HG02943 (cell line): Measurements from ENCODE around the gene LTO1.
"Not testable (repeated sequence)": the region's sequence is repeated elsewhere in the genome, so short reads cannot be mapped to it uniquely, and the experiment has no call there.

ENCODE experiments used
- ATAC-seq: cut with Tn5 transposase; IDR thresholded peaks from one replicate; pipeline ENCODE4 v1.9.1; 2021; ENCODE audit warnings: mild to moderate bottlenecking, low read depth, moderate library complexity; ENCODE audit not compliant: unreplicated experiment

The LTO1 gene

DNA sequence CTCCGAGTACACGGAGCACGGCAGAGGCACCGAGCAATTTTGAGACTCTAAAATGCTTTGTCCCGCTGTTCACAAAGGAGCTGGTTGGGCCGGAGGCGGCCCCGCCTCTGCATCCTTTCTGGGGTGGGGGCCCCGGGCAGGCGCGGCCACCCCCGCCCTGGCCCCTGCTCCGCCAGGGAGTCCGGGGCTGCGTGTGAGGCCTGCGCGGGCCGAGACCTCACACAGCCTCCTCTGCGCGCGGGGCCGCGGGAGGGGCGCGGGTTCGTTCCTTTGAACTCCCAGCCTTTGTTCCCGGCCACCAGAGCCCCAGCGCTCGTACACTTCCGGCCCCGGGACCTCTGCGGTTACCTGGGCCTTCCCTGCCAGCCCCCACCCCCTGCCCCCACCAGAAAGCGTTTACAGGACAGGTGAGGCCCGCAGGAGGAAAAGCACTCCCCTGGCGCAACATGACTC lies 27.1 kb upstream of the LTO1 start:
- ATAC-seq: no peak

DNA sequence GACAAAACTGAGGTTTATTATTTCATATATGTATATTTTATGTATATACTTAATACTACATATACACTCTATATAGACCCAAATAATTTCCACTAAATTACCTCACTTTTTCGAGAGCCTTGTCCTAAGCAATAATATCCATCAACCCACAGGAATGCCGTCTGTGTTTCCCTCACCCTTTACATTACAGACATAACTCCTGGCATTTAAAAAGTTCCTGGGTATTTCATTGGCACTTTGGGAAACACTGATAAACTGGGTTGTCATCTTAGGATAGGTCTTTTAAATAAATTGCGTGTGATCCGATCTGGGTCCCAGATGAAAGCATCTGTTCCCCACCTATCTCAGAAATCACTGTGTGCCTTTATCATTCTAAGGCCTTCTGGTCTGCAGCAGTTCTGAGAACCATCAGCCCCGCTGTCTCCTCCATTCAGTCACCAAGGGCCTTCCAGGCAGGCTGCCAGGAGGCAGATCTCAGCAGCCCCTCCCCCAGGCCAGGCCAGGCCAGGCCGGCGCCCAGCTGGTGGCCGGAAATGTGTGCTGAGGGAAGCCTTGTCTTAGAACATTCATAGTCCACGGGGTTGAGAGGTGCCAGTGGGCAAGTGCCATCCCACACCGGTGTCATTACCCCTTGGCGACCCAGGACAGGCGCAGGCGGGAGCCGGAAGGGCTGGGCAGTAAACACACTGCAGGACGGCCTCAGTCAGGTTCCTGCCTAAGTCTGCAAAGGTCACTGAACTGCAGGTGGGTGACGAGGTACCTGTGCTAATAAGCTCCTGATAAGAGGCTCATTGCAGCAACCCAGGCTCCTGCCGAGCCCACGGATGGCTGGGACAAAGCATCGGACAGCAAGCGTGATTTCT lies 25.4 kb upstream of the LTO1 start:
- ATAC-seq: no peak

DNA sequence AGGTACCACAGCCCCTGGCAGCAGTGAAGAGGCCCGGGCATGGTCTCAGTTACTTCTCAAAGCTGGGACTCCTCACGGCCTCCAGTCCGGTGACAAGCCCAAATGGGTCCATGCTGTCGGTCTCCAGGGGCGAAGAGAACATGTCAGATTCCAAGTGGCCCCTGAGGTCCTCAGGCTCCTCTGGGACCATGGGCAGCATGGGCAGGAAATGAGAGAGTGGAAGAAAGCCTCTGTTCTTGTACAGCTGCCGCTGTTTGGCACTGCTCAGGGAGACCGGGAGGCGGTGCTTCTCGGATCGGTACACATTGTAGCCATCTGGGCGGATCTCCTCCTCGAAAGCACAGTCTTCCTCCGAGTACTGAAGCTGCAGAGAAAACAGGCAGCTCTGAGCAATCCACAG lies 24.1 kb upstream of the LTO1 start:
- no peak for ATAC-seq

DNA sequence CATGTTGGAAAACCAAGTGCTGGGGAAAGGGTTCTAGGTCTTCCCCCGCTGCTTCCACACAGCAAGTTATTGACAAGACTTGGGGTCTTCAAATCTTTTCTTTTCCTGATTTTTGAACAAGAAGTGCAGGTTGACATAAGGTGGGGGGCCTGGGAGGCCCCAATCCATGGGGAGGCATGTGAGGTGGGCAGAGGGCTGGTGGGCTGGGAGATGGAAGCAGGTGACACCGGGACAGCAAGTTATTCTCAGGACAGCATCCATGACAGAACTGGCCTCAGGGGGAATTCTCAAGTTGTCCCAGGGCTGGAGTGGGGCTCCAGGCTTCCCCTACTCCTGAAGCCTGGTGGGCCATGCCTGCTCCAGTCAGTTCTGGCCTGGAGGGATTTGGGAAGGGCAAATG lies 23.2 kb upstream of the LTO1 start:
- ATAC-seq: no peak

DNA sequence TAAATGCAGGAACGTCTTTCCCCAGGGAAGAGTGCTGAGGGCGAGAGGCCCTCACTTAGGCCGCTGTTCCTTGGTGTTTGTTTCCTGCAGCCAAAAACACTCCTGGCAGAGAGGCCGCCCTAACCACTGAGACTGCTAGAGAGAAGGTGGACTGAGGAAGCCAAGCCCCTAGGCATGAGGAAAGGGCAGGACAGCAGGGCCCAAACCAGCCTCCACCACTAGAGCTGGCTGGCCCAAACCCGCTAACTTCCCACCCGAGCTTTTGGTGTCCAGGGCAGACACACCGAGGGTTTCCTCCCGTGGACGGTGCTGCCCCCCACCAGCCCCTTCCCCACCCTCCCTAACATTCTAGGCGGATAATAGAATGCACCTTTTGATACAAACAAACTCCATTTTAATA lies 22.7 kb upstream of the LTO1 start:
- ATAC-seq: no peak

DNA sequence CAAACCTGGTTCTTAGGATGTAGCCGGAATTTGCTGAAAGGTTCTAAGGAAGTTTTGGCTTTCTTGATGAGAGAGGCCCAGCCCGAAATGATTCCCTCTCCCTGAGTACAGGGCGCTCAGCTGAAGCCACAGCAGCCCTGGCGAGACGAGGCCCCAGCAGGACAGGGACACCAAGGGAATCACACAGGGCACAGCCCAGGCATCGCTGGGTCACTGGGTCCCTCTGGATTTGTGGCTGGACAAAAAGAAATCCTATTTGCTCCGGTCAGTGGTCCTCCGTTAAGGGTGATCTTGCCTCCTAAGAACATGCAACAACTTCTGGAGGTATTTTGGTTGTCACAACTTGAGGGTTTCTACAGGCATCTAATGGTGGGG lies 22.3 kb upstream of the LTO1 start:
- ATAC-seq: no peak

DNA sequence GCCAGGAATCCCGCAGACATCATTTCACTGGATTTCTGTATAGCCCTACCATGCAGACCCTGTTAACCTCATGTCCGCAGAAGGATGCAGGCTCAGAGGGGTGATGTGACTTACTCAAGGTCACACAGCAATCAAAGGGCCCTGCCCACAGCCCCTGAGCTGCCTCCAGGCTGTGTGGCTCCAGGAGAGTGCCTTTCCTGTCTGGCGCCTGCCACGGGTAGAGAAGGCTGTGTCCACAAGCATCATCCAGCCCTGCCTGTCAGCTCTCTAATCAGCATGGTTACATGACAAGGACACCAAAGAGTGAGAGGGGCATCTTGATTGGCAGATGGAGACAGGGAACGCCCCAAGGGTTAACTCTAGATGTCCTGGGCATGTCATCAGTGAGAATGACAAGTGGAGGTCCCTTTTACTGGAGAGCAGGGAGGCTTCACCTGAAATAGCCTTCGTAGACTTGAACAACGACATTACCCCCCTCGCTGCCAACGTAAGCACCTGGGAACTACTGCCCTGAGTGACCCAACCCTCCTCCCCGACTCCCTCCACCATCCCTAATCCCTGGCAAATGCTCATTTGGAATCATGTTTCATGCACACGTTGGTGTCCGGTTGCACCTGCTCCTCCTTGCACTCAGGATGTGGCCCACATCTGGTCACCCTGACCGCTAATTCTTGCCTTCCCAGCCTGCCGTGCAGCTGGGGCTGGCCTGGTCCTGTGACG lies 21.8 kb upstream of the LTO1 start:
- no peak for ATAC-seq

DNA sequence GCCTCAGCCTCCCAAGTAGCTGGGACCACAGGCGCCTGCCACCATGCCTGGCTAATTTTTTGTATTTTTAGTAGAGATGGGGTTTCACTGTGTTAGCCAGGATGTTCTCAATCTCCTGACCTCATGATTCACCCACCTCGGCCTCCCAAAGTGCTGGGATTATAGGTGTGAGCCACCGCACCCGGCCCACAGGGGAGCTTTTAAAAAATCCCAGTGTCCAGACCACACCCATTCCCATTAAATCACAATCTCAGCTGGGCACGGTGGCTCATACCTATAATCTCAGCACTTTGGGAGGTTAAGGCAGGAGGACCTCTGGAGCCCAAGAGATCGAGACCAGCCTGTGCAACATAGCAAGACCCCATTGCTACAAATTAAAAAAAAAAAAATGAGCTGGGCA lies 20.8 kb upstream of the LTO1 start:
- ATAC-seq: not testable (repeated sequence)

DNA sequence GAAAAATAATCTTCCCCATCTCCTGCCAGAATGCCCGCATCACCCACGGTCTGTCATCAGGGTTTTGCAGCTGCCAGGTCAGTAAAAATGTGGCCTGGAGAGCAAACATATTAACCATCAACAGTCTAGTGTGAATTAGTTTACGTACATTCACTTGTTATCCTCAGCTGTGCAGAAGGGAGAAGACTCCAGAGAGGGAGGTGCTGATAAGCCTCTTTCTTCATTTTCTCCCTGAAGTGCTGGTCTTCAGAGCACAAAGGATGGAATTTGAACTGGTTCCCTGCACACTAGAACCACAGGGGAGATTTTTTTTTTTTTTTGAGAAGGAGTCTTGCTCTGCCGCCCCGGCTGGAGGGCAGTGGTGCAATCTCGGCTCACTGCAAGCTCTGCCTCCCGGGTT lies 20.4 kb upstream of the LTO1 start:
- no peak for ATAC-seq

DNA sequence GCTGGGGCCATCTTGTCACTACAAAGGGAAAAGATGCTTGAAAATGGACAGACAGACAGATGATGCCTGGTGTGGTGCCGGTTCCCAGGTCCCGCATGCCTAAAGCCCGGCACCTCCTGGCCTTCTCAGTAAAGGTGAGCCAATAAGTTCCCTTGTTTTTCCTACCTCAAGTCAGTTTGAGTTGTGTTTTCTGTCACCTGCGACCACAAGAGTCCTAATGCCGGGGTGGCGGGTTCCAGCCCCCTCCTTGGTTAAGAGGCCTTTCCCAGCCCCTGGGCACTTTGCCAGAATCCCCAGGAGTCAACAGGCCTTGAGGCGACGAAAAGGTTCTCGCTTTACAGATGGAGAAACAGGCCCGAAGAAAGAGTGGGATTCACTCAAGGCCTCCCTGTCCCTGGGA lies 19.6 kb upstream of the LTO1 start:
- no peak for ATAC-seq

DNA sequence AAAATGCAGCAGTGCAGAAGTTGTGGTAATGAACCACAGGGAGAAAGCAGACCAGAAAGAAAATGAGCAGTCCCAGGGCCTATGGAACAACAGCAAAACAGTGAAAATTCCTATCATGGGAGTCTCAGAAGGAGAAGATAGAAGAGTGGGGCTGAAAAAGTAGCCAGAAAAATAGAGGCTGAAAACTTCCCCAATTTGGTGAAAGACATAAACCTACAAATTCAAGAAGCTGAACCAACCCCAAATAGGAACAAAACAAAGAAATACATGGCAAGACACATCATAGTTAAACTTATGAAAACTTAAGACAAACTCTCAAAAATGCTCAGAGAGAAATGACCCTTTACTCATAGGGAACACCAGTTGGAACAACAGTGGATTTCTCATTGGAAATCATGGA lies 17.3 kb upstream of the LTO1 start:
- ATAC-seq: no peak

DNA sequence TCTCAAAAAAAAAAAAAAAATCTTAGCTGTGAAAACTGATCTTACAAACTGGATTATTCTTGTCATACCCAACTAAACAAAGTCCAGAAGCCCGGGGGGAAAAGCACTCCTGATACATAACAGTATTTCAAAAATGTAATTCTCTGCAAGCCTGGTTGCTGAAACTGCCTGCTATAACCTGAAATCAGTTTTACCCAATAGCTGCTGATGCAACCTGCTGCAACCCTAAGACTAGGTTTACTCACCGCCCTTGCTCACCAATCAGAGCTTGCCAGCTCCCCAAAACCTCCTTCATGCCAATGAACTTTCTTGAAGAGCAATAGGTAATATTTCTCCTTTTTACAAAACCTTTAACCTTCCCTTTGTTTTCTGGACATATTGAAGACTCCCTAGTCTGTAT lies 16.3 kb upstream of the LTO1 start:
- ATAC-seq: no peak

DNA sequence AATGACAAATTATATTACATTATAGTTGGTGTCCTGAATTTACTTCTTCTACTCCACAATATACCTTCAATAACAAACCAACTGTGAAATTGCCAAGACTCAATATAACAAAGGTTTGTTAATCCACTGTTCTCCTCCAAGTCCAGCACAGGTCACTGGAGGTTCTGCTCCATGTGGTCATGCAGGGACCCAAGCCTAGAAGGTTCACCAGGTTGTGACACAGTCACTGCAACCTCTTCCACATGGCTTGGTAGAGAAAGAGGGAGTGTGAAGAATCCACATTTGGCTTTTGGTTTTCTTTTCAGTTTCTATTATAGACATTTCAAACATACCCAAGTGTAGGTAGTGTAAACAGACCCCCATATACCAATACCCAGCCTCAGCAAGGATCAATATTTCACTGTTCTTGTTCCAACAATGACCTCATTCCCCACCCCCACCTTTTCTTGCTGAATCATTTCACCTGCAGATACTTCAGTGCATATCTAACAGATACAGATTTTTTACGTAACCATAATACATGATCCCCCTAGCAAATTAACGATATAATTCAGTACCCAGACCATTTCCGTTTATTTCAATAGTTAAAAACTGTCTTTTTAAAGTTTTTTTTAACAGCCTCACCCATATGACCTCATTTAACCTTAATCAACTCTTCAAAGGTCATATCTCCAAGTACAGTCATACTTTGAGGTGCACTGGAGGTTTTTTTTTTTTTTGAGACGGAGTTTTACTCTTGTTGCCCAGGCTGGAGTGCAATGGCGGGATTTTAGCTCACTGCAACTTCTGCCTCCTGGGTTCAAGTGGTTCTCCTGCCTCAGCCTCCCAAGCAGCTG lies 14.5 kb upstream of the LTO1 start:
- ATAC-seq: no peak

DNA sequence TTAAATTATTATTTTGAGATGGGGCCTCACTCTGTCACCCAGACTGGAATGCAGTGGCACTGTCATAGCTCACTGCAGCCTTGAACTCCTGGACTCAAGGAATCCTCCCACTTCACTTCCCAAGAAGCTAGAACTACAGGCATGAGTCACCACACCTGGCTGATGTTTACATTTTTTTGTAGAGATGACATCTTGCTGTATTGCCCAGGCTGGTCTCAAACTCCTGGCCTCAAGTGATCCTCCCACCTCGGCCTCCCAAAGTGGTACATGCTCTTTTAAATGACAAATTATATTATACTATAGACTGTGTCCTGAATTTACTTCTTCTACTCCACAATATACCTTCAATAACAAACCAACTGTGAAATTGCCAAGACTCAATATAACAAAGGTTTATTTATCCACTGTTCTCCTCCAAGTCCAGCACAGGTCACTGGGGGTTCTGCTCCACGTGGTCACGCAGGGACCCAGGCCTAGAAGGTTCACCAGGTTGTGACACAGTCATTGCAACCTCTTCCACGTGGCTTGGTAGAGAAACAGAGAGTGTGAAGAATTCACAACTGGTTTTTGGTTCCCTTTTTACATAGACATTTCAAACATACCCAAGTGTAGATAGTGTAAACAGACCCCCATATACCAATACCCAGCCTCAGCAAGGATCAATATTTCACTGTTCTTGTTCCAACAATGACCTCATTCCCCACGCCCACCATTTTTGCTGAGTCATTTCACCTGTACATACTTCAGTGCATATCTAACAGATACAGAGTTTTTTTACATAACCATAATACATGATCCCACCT lies 13.0 kb upstream of the LTO1 start:
- not testable (repeated sequence) for ATAC-seq

DNA sequence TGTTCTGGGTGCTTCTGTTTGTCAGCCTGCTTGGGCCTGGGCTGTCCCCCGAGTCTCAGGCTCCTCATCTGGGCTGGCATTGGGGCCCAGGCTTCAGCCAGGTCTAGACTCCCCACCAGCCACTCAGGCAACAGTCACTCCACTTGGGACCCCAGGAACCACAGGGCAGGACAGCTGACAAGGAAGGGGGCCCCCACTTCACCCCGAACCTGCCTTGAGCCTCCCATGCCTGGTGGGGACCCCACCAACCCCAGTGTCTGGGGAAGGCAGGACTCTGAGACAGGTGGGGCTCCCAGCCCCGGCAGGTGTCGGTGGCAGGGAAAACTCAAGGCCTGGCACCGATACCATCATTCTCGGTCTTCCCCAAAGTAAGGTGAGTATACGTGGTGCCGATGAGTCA lies 11.7 kb upstream of the LTO1 start:
- ATAC-seq: no peak

DNA sequence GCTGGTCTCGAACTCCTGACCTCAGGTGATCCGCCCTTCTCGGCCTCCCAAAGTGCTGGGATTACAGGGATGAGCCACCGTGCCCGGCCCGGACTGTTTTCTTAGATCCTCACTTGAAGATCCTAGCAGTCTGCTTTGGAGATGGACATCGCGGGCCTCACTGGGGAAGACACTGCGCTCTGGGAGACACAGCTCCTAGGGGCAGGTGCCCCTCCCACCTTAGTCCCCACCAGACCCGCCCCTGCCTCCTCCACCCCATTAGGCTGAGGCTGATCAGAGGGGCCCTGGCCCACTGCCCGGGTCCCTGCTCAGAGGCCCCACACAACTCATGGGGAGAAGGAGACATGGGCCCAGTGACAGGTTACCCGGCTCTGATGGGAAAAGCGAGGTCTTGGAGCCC lies 11.3 kb upstream of the LTO1 start:
- no peak for ATAC-seq

DNA sequence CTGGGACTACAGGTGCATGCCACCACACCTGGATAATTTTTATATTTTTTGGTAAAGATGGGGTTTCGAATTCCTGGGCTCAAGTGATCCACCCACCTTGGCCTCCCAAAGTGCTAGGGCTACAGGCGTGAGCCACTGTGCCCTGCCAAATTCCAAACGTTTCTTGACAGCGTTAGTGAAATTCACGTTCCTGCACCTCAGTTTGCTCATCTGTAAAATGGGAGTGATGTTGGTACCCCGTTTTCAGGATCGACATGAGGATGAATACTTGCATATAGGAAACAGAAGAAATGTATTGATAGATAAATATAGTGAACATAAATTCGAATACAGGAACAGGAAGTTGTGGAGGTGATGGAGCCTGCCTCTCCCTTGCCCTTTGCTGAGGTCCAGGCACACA lies 10.2 kb upstream of the LTO1 start:
- no peak for ATAC-seq

DNA sequence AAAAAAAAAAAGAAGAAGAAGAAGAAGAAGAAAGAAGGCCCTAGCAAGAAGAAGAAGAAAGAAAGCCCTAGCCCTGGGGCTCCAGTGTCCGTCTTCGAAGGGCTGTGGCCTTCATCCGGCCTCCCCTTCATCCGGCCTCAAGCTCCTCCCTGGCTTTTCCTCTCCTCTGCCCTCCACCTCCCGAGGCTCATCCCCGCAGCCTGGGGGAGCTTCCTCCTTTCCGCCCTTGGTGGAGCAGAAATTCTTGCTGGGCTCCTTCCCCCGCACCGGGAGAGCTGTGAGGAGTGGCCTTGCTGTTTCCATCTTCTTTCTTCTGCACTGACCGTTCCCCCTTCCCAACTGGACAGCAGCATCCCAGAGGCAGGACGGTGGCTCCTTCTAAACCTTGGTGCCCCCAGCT lies 9.5 kb upstream of the LTO1 start:
- ATAC-seq: no peak

DNA sequence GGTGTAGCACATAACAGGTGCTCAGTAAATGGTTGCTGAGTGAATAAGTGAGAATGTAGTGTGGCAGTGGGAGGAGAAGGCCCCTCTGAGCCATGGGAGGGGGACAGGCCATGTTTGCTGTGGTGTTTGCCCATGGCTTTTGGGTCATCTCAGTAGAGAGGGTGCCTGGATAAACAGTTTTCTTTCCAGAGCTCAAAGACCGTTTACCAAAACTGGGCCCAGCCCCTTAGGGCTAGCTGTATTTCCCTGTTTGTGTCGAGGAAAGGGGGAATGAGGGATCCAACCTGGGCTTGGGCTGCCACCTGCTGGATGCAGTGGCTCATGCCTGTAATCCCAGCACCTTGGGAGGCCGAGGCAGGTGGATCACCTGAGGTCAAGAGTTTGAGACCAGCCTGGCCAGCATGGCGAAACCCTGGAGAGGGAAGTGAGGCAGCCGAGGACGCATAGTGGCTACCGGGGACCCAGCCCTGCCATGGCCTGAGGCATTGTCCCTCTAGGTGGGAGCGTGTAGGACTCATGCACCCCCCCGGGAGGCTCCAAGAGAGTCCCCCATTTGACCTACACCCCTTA lies 8.7 kb upstream of the LTO1 start:
- no peak for ATAC-seq

DNA sequence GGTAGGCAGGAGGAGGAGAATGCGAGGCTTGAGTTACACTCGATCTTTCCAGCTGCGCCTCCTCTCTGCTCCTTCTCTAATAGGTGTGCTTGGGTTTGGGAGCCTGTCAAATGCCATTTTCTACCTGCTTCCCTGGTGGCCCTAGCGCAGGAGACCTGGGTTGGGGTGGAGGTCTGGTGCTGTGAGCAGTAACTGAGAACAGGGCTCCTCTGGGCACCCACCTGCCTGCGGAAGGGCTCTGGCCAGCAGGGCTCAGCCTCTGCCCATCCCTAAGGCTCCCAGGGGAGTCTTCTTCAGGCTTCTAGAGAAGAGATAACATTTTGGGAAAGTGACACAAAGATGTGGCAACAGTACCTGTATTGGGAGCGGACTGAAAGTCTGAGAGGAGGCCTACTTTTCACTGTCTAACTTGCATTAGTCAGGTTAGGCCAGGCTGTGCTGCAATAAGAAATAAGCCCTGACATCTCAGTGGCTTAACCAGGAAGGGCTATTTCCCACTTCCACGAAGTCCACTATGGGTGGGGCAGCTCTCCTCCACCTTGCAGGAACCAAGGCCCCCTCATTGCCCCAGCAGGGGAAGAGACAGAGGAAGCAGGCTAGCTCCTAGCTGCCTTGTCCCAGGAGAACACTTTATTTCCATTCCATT lies 7.7 kb upstream of the LTO1 start:
- ATAC-seq: no peak
